Activated naive CD8-positive, alpha-beta T cell treated with anti-CD3 and anti-CD28 coated beads, Interleukin-2, amount 10 ng/mL, durations not matched to agents 7 days and 5 days (primary cell): ENCODE data around the gene BEND6. TPM values are rescaled to one million over a fixed set of nuclear protein-coding genes. Genes with fewer than 3 reads are reported as not detected.
"Not testable (repeated sequence)": the region's sequence is repeated elsewhere in the genome, so short reads cannot be mapped to it uniquely, and the experiment has no call there.

Experiments used
- ATAC-seq: fragments of 150-1000 bp; cut with Tn5 transposase; one replicate; pipeline ENCODE4 v1.10.0; 2021; ENCODE audit warnings: low read depth, moderate library complexity
- POLR2A ChIA-PET: fragments of 350-600 bp; sonication (Branson Sonifier 250); formaldehyde crosslinking; loops from one replicate; lab custom pipeline; 2021; ENCODE audit warnings: antibody characterized with exemption; lab: Charles Lee
- DNase-seq: peaks from one replicate; pipeline ENCODE4 v3.0.0; 2021
- H3K27ac Mint-ChIP-seq: one replicate; pipeline ENCODE4 v1.8.0; 2022; ENCODE audit warnings: mild to moderate bottlenecking, mixed read lengths
- H3K27me3 Mint-ChIP-seq: one replicate; pipeline ENCODE4 v1.8.0; 2022; ENCODE audit warnings: mild to moderate bottlenecking, moderate library complexity, mixed read lengths
- H3K36me3 Mint-ChIP-seq: one replicate; pipeline ENCODE4 v1.8.0; 2021; ENCODE audit warnings: mild to moderate bottlenecking, mixed read lengths
- H3K4me1 Mint-ChIP-seq: one replicate; pipeline ENCODE4 v1.8.0; 2021; ENCODE audit warnings: mixed read lengths
- H3K4me3 Mint-ChIP-seq: one replicate; pipeline ENCODE4 v1.8.0; 2022; ENCODE audit warnings: mild to moderate bottlenecking, moderate library complexity, mixed read lengths
- H3K9me3 Mint-ChIP-seq: one replicate; pipeline ENCODE4 v1.8.0; 2021; ENCODE audit warnings: mixed read lengths
- total RNA-seq, 2 experiments: library from RNA; stranded (reverse); gene quantifications; one replicate each; pipeline ENCODE4 v1.2.3, GENCODE V29; 2021

The BEND6 gene
- total RNA-seq, 2 experiments from 2014 or later: not detected

- POLR2A ChIA-PET: no interaction called here
- H3K4me1 Mint-ChIP-seq: no peaks in the 10 kb centered on the region
- H3K27ac Mint-ChIP-seq: no peak overlapping the region
- no peaks in the 10 kb centered on the region for H3K9me3 Mint-ChIP-seq
- ATAC-seq (no peak), DNase-seq (no peak)
- no peak overlapping the region for H3K4me3 Mint-ChIP-seq
- peaks cover 17% of the 10 kb centered on the region for H3K27me3 Mint-ChIP-seq
- H3K36me3 Mint-ChIP-seq: no peaks in the 10 kb centered on the region
These were observed 10.2 kb downstream of the BEND6 start for GRCh38 chr6:56965126-56965525.

- H3K36me3 Mint-ChIP-seq: no peaks in the 10 kb centered on the region
- peaks cover 10% of the 10 kb centered on the region for H3K27me3 Mint-ChIP-seq
- no peak for ATAC-seq
- H3K4me1 Mint-ChIP-seq: no peaks in the 10 kb centered on the region
- POLR2A ChIA-PET: no interaction called here
- H3K27ac Mint-ChIP-seq: no peak overlapping the region
- H3K4me3 Mint-ChIP-seq: no peak overlapping the region
- peaks cover 5% of the 10 kb centered on the region for H3K9me3 Mint-ChIP-seq
- no peak for DNase-seq
These were observed 15.9 kb downstream of the BEND6 start for GRCh38 chr6:56970849-56971248.

GRCh38 chr6:56977192-56977591 lies 22.3 kb downstream of the BEND6 start:
- Mint-ChIP-seq H3K27ac (no peak overlapping the region), H3K4me3 (no peak overlapping the region), H3K9me3 (peaks cover 9% of the 10 kb centered on the region), H3K4me1 (no peaks in the 10 kb centered on the region), H3K27me3 (peaks cover 16% of the 10 kb centered on the region), H3K36me3 (peaks cover 3% of the 10 kb centered on the region)
- ATAC-seq (no peak), DNase-seq (no peak)
- POLR2A ChIA-PET: no interaction called here

- no peaks in the 10 kb centered on the region for H3K4me1 Mint-ChIP-seq
These were observed 23.6 kb downstream of the BEND6 start for GRCh38 chr6:56978530-56978929.

GRCh38 chr6:56984361-56984760 lies 29.5 kb downstream of the BEND6 start:
- POLR2A ChIA-PET: no interaction called here
- no peak for DNase-seq
- no peaks in the 10 kb centered on the region for H3K36me3 Mint-ChIP-seq
- H3K27me3 Mint-ChIP-seq: peaks cover 30% of the 10 kb centered on the region
- H3K4me1 Mint-ChIP-seq: no peaks in the 10 kb centered on the region
- H3K4me3 Mint-ChIP-seq: no peak overlapping the region
- H3K9me3 Mint-ChIP-seq: no peaks in the 10 kb centered on the region
- no peak for ATAC-seq
- H3K27ac Mint-ChIP-seq: no peak overlapping the region

More at GRCh38 chr6:56978530-56978929, 23.6 kb downstream of the BEND6 start:
- ATAC-seq (no peak), DNase-seq (no peak)
- Mint-ChIP-seq H3K27ac (no peak overlapping the region), H3K27me3 (peaks cover 23% of the 10 kb centered on the region), H3K9me3 (peaks cover 9% of the 10 kb centered on the region), H3K4me3 (no peak overlapping the region), H3K36me3 (peaks cover 3% of the 10 kb centered on the region)
- POLR2A ChIA-PET: no interaction called here

GRCh38 chr6:56984884-56985283 lies 30.0 kb downstream of the BEND6 start:
- POLR2A ChIA-PET: no interaction called here
- Mint-ChIP-seq H3K9me3 (no peaks in the 10 kb centered on the region), H3K27ac (no peak overlapping the region), H3K4me1 (no peaks in the 10 kb centered on the region), H3K4me3 (no peak overlapping the region), H3K36me3 (no peaks in the 10 kb centered on the region), H3K27me3 (peaks cover 30% of the 10 kb centered on the region)
- DNase-seq (no peak), ATAC-seq (no peak)

GRCh38 chr6:56986611-56987010 lies 31.7 kb downstream of the BEND6 start:
- POLR2A ChIA-PET: no interaction called here
- no peaks in the 10 kb centered on the region for H3K4me1 Mint-ChIP-seq
- H3K4me3 Mint-ChIP-seq: no peak overlapping the region
- ATAC-seq: no peak
- H3K27me3 Mint-ChIP-seq: peaks cover 35% of the 10 kb centered on the region
- no peak overlapping the region for H3K27ac Mint-ChIP-seq
- no peak for DNase-seq
- no peaks in the 10 kb centered on the region for H3K9me3 Mint-ChIP-seq
- no peaks in the 10 kb centered on the region for H3K36me3 Mint-ChIP-seq

GRCh38 chr6:56988145-56988544 lies 33.2 kb downstream of the BEND6 start:
- Mint-ChIP-seq H3K9me3 (no peaks in the 10 kb centered on the region), H3K4me3 (no peak overlapping the region), H3K27ac (no peak overlapping the region), H3K27me3 (peaks cover 29% of the 10 kb centered on the region), H3K4me1 (no peaks in the 10 kb centered on the region), H3K36me3 (no peaks in the 10 kb centered on the region)
- POLR2A ChIA-PET: no interaction called here
- ATAC-seq (no peak), DNase-seq (no peak)

GRCh38 chr6:56992036-56992435 lies 37.1 kb downstream of the BEND6 start:
- Mint-ChIP-seq H3K9me3 (no peaks in the 10 kb centered on the region), H3K27ac (no peak overlapping the region), H3K4me3 (no peak overlapping the region), H3K4me1 (no peaks in the 10 kb centered on the region), H3K27me3 (peaks cover 18% of the 10 kb centered on the region), H3K36me3 (no peaks in the 10 kb centered on the region)
- POLR2A ChIA-PET: no interaction called here
- DNase-seq (no peak), ATAC-seq (no peak)

GRCh38 chr6:56992703-56993102 lies 37.8 kb downstream of the BEND6 start:
- Mint-ChIP-seq H3K36me3 (no peaks in the 10 kb centered on the region), H3K27me3 (peaks cover 18% of the 10 kb centered on the region), H3K4me1 (no peaks in the 10 kb centered on the region), H3K27ac (no peak overlapping the region), H3K4me3 (no peak overlapping the region), H3K9me3 (no peaks in the 10 kb centered on the region)
- DNase-seq (no peak), ATAC-seq (no peak)
- POLR2A ChIA-PET: no interaction called here

- peaks cover 10% of the 10 kb centered on the region for H3K27me3 Mint-ChIP-seq
- ATAC-seq (no peak), DNase-seq (no peak)
- H3K9me3 Mint-ChIP-seq: no peaks in the 10 kb centered on the region
- no peaks in the 10 kb centered on the region for H3K4me1 Mint-ChIP-seq
- POLR2A ChIA-PET: no interaction called here
- no peak overlapping the region for H3K4me3 Mint-ChIP-seq
- no peak overlapping the region for H3K27ac Mint-ChIP-seq
- H3K36me3 Mint-ChIP-seq: no peaks in the 10 kb centered on the region
These were observed 40.5 kb downstream of the BEND6 start for GRCh38 chr6:56995347-56995902.

GRCh38 chr6:56996401-56996800 lies 41.5 kb downstream of the BEND6 start:
- H3K4me1 Mint-ChIP-seq: no peaks in the 10 kb centered on the region
- H3K4me3 Mint-ChIP-seq: no peak overlapping the region
- H3K36me3 Mint-ChIP-seq: no peaks in the 10 kb centered on the region
- POLR2A ChIA-PET: no interaction called here
- H3K27ac Mint-ChIP-seq: no peak overlapping the region
- no peak for DNase-seq
- H3K9me3 Mint-ChIP-seq: no peaks in the 10 kb centered on the region
- peaks cover 7% of the 10 kb centered on the region for H3K27me3 Mint-ChIP-seq
- ATAC-seq: no peak

GRCh38 chr6:56999049-56999448 lies 44.1 kb downstream of the BEND6 start:
- ATAC-seq (no peak), DNase-seq (no peak)
- Mint-ChIP-seq H3K27me3 (peaks cover 16% of the 10 kb centered on the region), H3K36me3 (no peaks in the 10 kb centered on the region), H3K9me3 (no peaks in the 10 kb centered on the region), H3K4me1 (no peaks in the 10 kb centered on the region), H3K4me3 (no peak overlapping the region), H3K27ac (no peak overlapping the region)
- POLR2A ChIA-PET: no interaction called here

- H3K9me3 Mint-ChIP-seq, ATAC-seq, POLR2A ChIA-PET, DNase-seq, H3K4me1 Mint-ChIP-seq, H3K27ac Mint-ChIP-seq, H3K36me3 Mint-ChIP-seq, H3K4me3 Mint-ChIP-seq: not testable (repeated sequence)
- H3K27me3 Mint-ChIP-seq: peaks cover 16% of the 10 kb centered on the region
These were observed 44.8 kb downstream of the BEND6 start for GRCh38 chr6:56999748-57000147.

- Mint-ChIP-seq H3K27ac (no peak overlapping the region), H3K27me3 (peaks cover 13% of the 10 kb centered on the region)
- ATAC-seq: no peak
These were observed 47.3 kb downstream of the BEND6 start for GRCh38 chr6:57002197-57002596.

More at GRCh38 chr6:57002197-57002596, 47.3 kb downstream of the BEND6 start:
- H3K9me3 Mint-ChIP-seq: no peaks in the 10 kb centered on the region
- no peaks in the 10 kb centered on the region for H3K4me1 Mint-ChIP-seq
- H3K36me3 Mint-ChIP-seq: no peaks in the 10 kb centered on the region
- no peak for DNase-seq
- POLR2A ChIA-PET: no interaction called here
- no peak overlapping the region for H3K4me3 Mint-ChIP-seq
